AG20443 (cell line): ENCODE results near the gene CCR6.
A peak's percentile ranks its signal among the peaks of the same experiment; 100 is the strongest.
"Not testable (repeated sequence)": the region's sequence is repeated elsewhere in the genome, so short reads cannot be mapped to it uniquely, and the experiment has no call there.

Experiments
- DNase-seq: peaks from one replicate; pipeline ENCODE4 v3.0.0; 2012; ENCODE audit warnings: low spot score, mixed read lengths

The CCR6 gene

GRCh38 chr6:167143041-167143440, 20.1 kb downstream of the CCR6 start:
- DNase-seq: no peak

- DNase-seq: no peak
Measured at GRCh38 chr6:167145461-167145860, 22.6 kb downstream of the CCR6 start.

- no peak for DNase-seq
Measured at GRCh38 chr6:167146135-167146534, 23.2 kb downstream of the CCR6 start.

GRCh38 chr6:167146977-167147376, 24.1 kb downstream of the CCR6 start:
- no peak for DNase-seq

- DNase-seq: no peak
Measured at GRCh38 chr6:167148021-167148420, 25.1 kb downstream of the CCR6 start.

- no peak for DNase-seq
Measured at GRCh38 chr6:167148997-167149396, 26.1 kb downstream of the CCR6 start.

- DNase-seq: no peak
Measured at GRCh38 chr6:167150941-167151549, 28.1 kb downstream of the CCR6 start.

- DNase-seq: no peak
Measured at GRCh38 chr6:167151648-167152047, 28.8 kb downstream of the CCR6 start.

GRCh38 chr6:167152862-167153261, 30.0 kb downstream of the CCR6 start:
- DNase-seq: no peak

GRCh38 chr6:167153521-167153959, 30.6 kb downstream of the CCR6 start:
- peak; percentile 22 for DNase-seq

GRCh38 chr6:167154291-167154690, 31.4 kb downstream of the CCR6 start:
- DNase-seq: no peak

- no peak for DNase-seq
Measured at GRCh38 chr6:167154895-167155294, 32.0 kb downstream of the CCR6 start.

- DNase-seq: no peak
Measured at GRCh38 chr6:167157414-167157813, 34.5 kb downstream of the CCR6 start.

- DNase-seq: no peak
Measured at GRCh38 chr6:167157863-167158262, 35.0 kb downstream of the CCR6 start, which contains the start of gene GPR31. GPR31 (minus strand) TSS chr6:167157980; CDS start chr6:167157831, 149 bp downstream.

- DNase-seq: no peak
Measured at GRCh38 chr6:167161851-167162467, 39.1 kb downstream of the CCR6 start.

- DNase-seq: no peak
Measured at GRCh38 chr6:167162591-167162990, 39.7 kb downstream of the CCR6 start.

- DNase-seq: no peak
Measured at GRCh38 chr6:167163476-167164011, 40.6 kb downstream of the CCR6 start.

- DNase-seq: no peak
Measured at GRCh38 chr6:167164261-167164660, 41.4 kb downstream of the CCR6 start.

- DNase-seq: no peak
Measured at GRCh38 chr6:167165858-167166471, 43.1 kb downstream of the CCR6 start.

- not testable (repeated sequence) for DNase-seq
Measured at GRCh38 chr6:167167699-167168098, 44.8 kb downstream of the CCR6 start.

GRCh38 chr6:167168296-167168695, 45.4 kb downstream of the CCR6 start:
- not testable (repeated sequence) for DNase-seq

GRCh38 chr6:167169867-167170266, 47.0 kb downstream of the CCR6 start:
- not testable (repeated sequence) for DNase-seq

GRCh38 chr6:167171300-167171699, 48.4 kb downstream of the CCR6 start:
- not testable (repeated sequence) for DNase-seq
